Loucy (cell line): ENCODE measurements around the gene CASP5.

Experiments used
- CTCF ChIP-seq: fragments of 200-600 bp; sonication (generic); conservative IDR thresholded peaks from 2 replicates; pipeline ENCODE4 v1.5.1; 2014; ENCODE audit warnings: mild to moderate bottlenecking, antibody characterized with exemption, low read length
- EZH2phosphoT487 ChIP-seq: fragments of 200-600 bp; IDR thresholded peaks from 2 replicates; pipeline ENCODE4 v1.6.1; 2018; ENCODE audit warnings: antibody characterized with exemption, mild to moderate bottlenecking, moderate library complexity, borderline replicate concordance

GRCh38 chr11:104979839-104980238, 43.1 kb downstream of the CASP5 start:
- TF ChIP-seq CTCF (no peak), EZH2phosphoT487 (no peak)
